HepG2 (cell line): ENCODE data around the gene LY6G5B. TPM values are rescaled to one million over a fixed set of nuclear protein-coding genes. Genes with fewer than 3 reads are reported as not detected.
A peak's percentile ranks its signal among the peaks of the same experiment; 100 is the strongest.

Experiments used
- ATAC-seq: fragments of 200-7000 bp; cut with Tn5 transposase; 3 replicates; pipeline ENCODE4 v1.9.1; 2020; ENCODE audit warnings: mild to moderate bottlenecking, moderate library complexity
- BruUV-seq: library from RNA; stranded (reverse); fragments of 400-500 nt; replicated peaks from 2 replicates; lab custom pipeline; 2021; lab: Mats Ljungman, UMichigan
- CTCF ChIA-PET: fragments of 300-600 bp; formaldehyde crosslinking; extraction: SDS; loops from one replicate; lab custom pipeline; 2021; ENCODE audit warnings: low total read pairs, inconsistent platforms, low intra/inter-chr PET ratio; lab: Yijun Ruan, JAX
- POLR2A ChIA-PET: fragments of 350-600 bp; sonication (Branson Sonifier 250); formaldehyde crosslinking; loops from one replicate; lab custom pipeline; 2020; ENCODE audit warnings: antibody characterized with exemption, inconsistent platforms; lab: Yijun Ruan, JAX
- DNase-seq: peaks from one replicate; pipeline ENCODE4 v3.0.0-alpha.2; 2015; ENCODE audit warnings: low spot score
- FAIRE-seq: peaks from 3 replicates; lab custom pipeline; 2011; peaks lifted over from hg19 to GRCh38; lab: Jason Lieb, UNC
- H2AFZ ChIP-seq: one replicate; pipeline ENCODE4 v1.6.1; 2011; ENCODE audit warnings: low read length, inconsistent platforms
- H3K27ac ChIP-seq: fragments of 300-600 bp; 3 replicates; pipeline ENCODE4 v1.8.0; 2011; ENCODE audit warnings: mixed run types, mild to moderate bottlenecking, mixed read lengths, low read length, inconsistent platforms; ENCODE audit not compliant: insufficient read depth; ENCODE audit errors: extremely low read length
- H3K27me3 ChIP-seq, 2 experiments: fragments of 200-600 bp in 1 of 2; 2 replicates in 1 of 2; 3 replicates in 1 of 2; pipeline versions ENCODE4 v1.6.0 to v1.8.0; 2011; ENCODE audit warnings: low read length in 2 of 2, mild to moderate bottlenecking in 2 of 2, moderate library complexity in 2 of 2, inconsistent platforms in 1 of 2; ENCODE audit not compliant: insufficient read depth in 2 of 2, control insufficient read depth in 1 of 2
- H3K36me3 ChIP-seq, 2 experiments: fragments of 200-600 bp in 1 of 2; replicated peaks in 1 of 2; 2 replicates in 1 of 2; 3 replicates in 1 of 2; pipeline versions ENCODE4 v1.5.1 to v1.8.0; 2011; ENCODE audit warnings: low read length in 2 of 2, inconsistent platforms in 1 of 2; ENCODE audit not compliant: insufficient read depth in 2 of 2, control insufficient read depth in 1 of 2
- H3K4me1 ChIP-seq: 2 replicates; pipeline ENCODE4 v1.5.1; 2012; ENCODE audit warnings: low read length, inconsistent platforms; ENCODE audit not compliant: insufficient read depth
- H3K4me2 ChIP-seq: 2 replicates; pipeline ENCODE4 v1.6.0; 2011; ENCODE audit warnings: low read depth, low read length, inconsistent platforms
- H3K4me3 ChIP-seq, 3 experiments: fragments of 200-600 bp in 1 of 3; sonication (generic), shearing (Covaris generic) in 1 of 3; replicated peaks in 1 of 3; 2 replicates each; pipeline ENCODE4 v1.5.1; 2011 to 2016; ENCODE audit warnings: low read length in 3 of 3, inconsistent platforms in 2 of 3, low read depth in 2 of 3, mild to moderate bottlenecking in 2 of 3, control low read depth in 1 of 3, mixed read lengths in 1 of 3; ENCODE audit not compliant: insufficient read depth in 1 of 3
- H3K79me2 ChIP-seq: one replicate; pipeline ENCODE4 v1.6.1; 2011; ENCODE audit warnings: low read length, inconsistent platforms; ENCODE audit not compliant: insufficient read depth
- H3K9ac ChIP-seq: 2 replicates; pipeline ENCODE4 v1.6.0; 2011; ENCODE audit warnings: mild to moderate bottlenecking, low read depth, low read length, inconsistent platforms; ENCODE audit not compliant: insufficient read depth
- H3K9me3 ChIP-seq: 2 replicates; pipeline ENCODE4 v1.5.1; 2012; ENCODE audit warnings: mild to moderate bottlenecking, low read length
- H4K20me1 ChIP-seq: 2 replicates; pipeline ENCODE4 v1.6.0; 2011; ENCODE audit warnings: inconsistent platforms, mild to moderate bottlenecking, low read length, moderate library complexity; ENCODE audit not compliant: insufficient read depth
- BORCS8-MEF2B ChIP-seq: sonication (generic); formaldehyde crosslinking; IDR thresholded peaks from 2 replicates; pipeline ENCODE4 v1.8.0; 2022; ENCODE audit warnings: mild to moderate bottlenecking, missing genetic modification reagents
- DNMT3B ChIP-seq: conservative IDR thresholded peaks from 2 replicates; pipeline ENCODE4 v1.6.1; 2016; ENCODE audit warnings: missing biosample characterization, control low read depth
- KDM6A ChIP-seq: IDR thresholded peaks from 2 replicates; pipeline ENCODE4 v1.6.1; 2016; ENCODE audit warnings: low read depth
- MXI1 ChIP-seq: IDR thresholded peaks from 3 replicates; pipeline ENCODE4 v1.6.1; 2012; ENCODE audit warnings: low read depth, low read length, inconsistent platforms, borderline replicate concordance
- MYC ChIP-seq: sonication (generic); formaldehyde crosslinking; IDR thresholded peaks from 2 replicates; pipeline ENCODE4 v1.9.0; 2021; ENCODE audit warnings: missing genetic modification reagents, borderline replicate concordance
- NBN ChIP-seq: fragments of 450-650 bp; conservative IDR thresholded peaks from 2 replicates; pipeline ENCODE4 v1.6.1; 2017
- NFE2L2 ChIP-seq: fragments of 150-350 bp; IDR thresholded peaks from 2 replicates; pipeline ENCODE4 v1.6.1; 2014; ENCODE audit warnings: low read length
- SP140L ChIP-seq: sonication (generic); formaldehyde crosslinking; IDR thresholded peaks from 2 replicates; pipeline ENCODE4 v1.4.0; 2020; ENCODE audit warnings: missing genetic modification reagents, borderline replicate concordance
- SRSF9 ChIP-seq: fragments of 200-400 bp; formaldehyde crosslinking; IDR thresholded peaks from 2 replicates; pipeline ENCODE4 v1.6.1; 2018; ENCODE audit warnings: borderline replicate concordance, mild to moderate bottlenecking, low read depth, low read length; ENCODE audit not compliant: insufficient read depth, poor library complexity, severe bottlenecking
- YY1 ChIP-seq: IDR thresholded peaks from 2 replicates; pipeline ENCODE4 v1.6.1; 2011; ENCODE audit warnings: low read length, low read depth, moderate library complexity, mild to moderate bottlenecking; ENCODE audit not compliant: insufficient read depth, insufficient replicate concordance
- ZNF263 ChIP-seq: sonication (generic); formaldehyde crosslinking; IDR thresholded peaks from 2 replicates; pipeline ENCODE4 v1.4.0; 2020; ENCODE audit warnings: missing genetic modification reagents
- ZNF547 ChIP-seq: sonication (generic); formaldehyde crosslinking; IDR thresholded peaks from 2 replicates; pipeline ENCODE4 v1.5.1; 2020; ENCODE audit warnings: mild to moderate bottlenecking, missing genetic modification reagents
- ZNF576 ChIP-seq: sonication (generic); formaldehyde crosslinking; IDR thresholded peaks from 2 replicates; pipeline ENCODE4 v1.4.0; 2020; ENCODE audit warnings: mild to moderate bottlenecking, missing genetic modification reagents
- ZNF790 ChIP-seq: sonication (generic); formaldehyde crosslinking; IDR thresholded peaks from 2 replicates; pipeline ENCODE4 v1.8.0; 2022; ENCODE audit warnings: missing genetic modification reagents, mild to moderate bottlenecking, borderline replicate concordance
- WGBS: methylation state at CpG from one replicate; pipeline ENCODE4 v1.1.6; 2017; ENCODE audit warnings: low lambda C conversion rate; 5-methylcytosine and 5-hydroxymethylcytosine counted together
- in situ Hi-C: cut with HindIII; loops from 2 replicates; pipeline ENCODE4 v1.10.0; 2017; ENCODE audit warnings: low pct_unique_long_range_greater_than_20kb; ENCODE audit not compliant: extremely low pct_ligation_motif_present
- intact Hi-C: fragments of 100-400 bp; cut with micrococcal nuclease; formaldehyde crosslinking; loops from one replicate; pipeline ENCODE4 v1.10.0; 2022; ENCODE audit not compliant: unreplicated experiment
- polyA plus RNA-seq, 8 experiments: library from polyadenylated mRNA; depleted of rRNA in 3 of 8; stranded (reverse) in 7 of 8; unstranded in 1 of 8; fragments of >200 nt; fragmentation: Illumina TruSeq in 4 of 8; extraction: Trizol in 4 of 8; gene quantifications; 2 replicates each; pipeline versions ENCODE4 v1.2.1 to v1.2.3, GENCODE V29; 2011 to 2016; ENCODE audit warnings: low read depth in 4 of 8, missing spikeins in 1 of 8, mixed read lengths in 1 of 8; ENCODE audit not compliant: insufficient read depth in 1 of 8
- total RNA-seq, 5 experiments: library from RNA; depleted of rRNA; stranded (reverse); fragments of >200 nt; fragmentation: Illumina TruSeq; extraction: Trizol; gene quantifications; 2 replicates each; pipeline ENCODE4 v1.2.3, GENCODE V29; 2016; ENCODE audit warnings: low read depth in 1 of 5
- TF ChIP-seq, protein P1 (sequence below): sonication (generic); formaldehyde crosslinking; IDR thresholded peaks from 2 replicates; pipeline ENCODE4 v1.4.0; 2020; ENCODE audit warnings: mild to moderate bottlenecking, missing genetic modification reagents

LY6G5B gene
- total and polyA plus RNA-seq, 2 of the 13 experiments (the other 11 are each of a cell fraction or from before 2014, with no cell fraction given), result 7.8 to 15.7 TPM

GRCh38 chr6:31710523-31711219 is 40.9 kb downstream of the LY6G5B start:
- peaks cover 11 to 48% of the 10 kb centered on the region in 2 experiments; a peak in 4 of 5 replicates for H3K27me3 ChIP-seq
- H2AFZ ChIP-seq, result no peak overlapping the region
- intact Hi-C loops (no loop called here), in situ Hi-C loops (no loop called here)
- ChIA-PET POLR2A (interaction anchor here (0.9 to 5.1 kb wide), 2 partner anchors 8 to 27 kb away, joined by 3 to 31 read pairs; partner anchors contain the start of gene ABHD16A), CTCF (no interaction called here)
- WGBS, result 47% methylated on average over 5 of the region's 5 CpGs
- ATAC-seq (no peak), FAIRE-seq (no peak), DNase-seq (no peak)
- no TSS peak for BruUV-seq
- no peaks in the 10 kb centered on the region for H3K36me3 ChIP-seq
- no peaks in the 10 kb centered on the region for H4K20me1 ChIP-seq
- no peak overlapping the region for H3K4me3 ChIP-seq
- no peaks in the 10 kb centered on the region for H3K79me2 ChIP-seq
- H3K27ac ChIP-seq, result no peak overlapping the region
- H3K4me2 ChIP-seq, result no peak overlapping the region
- H3K9ac ChIP-seq, result no peak overlapping the region
- TF ChIP-seq ZNF263 (CRISPR knock-in tag) (no peak), KDM6A (CRISPR knock-in tag) (no peak), BORCS8-MEF2B (no peak), SRSF9 (no peak), MXI1 (no peak), ZNF790 (CRISPR knock-in tag) (no peak), NFE2L2 (no peak), DNMT3B (CRISPR knock-in tag) (no peak), SP140L (no peak), ZNF576 (CRISPR knock-in tag) (0 out of 2 replicates have a peak, but pooled peaks have one; percentile 50), NBN (0 out of 2 replicates have a peak, but pooled peaks have one; percentile 32), ZNF547 (CRISPR knock-in tag) (no peak), YY1 (no peak), MYC (CRISPR knock-in tag) (no peak)
- TF ChIP-seq, protein P1, sequence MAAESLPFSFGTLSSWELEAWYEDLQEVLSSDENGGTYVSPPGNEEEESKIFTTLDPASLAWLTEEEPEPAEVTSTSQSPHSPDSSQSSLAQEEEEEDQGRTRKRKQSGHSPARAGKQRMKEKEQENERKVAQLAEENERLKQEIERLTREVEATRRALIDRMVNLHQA (CRISPR knock-in tag), result no peak
- H3K4me1 ChIP-seq, result peaks cover 24% of the 10 kb centered on the region
- no peaks in the 10 kb centered on the region for H3K9me3 ChIP-seq
